ENCODE data around the gene OPTN. TPM values are rescaled to one million over a fixed set of nuclear protein-coding genes. Genes with fewer than 3 reads are reported as not detected.

OPTN gene
- 81.3 and 146 TPM in 2 replicates for total RNA-seq

GRCh38 chr10:13099666-13100348, at the start of gene OPTN:
Gene OPTN, plus strand, starts transcription at chr10:13100163. Its CDS starts 8,960 bp downstream, at chr10:13109123.

DNA sequence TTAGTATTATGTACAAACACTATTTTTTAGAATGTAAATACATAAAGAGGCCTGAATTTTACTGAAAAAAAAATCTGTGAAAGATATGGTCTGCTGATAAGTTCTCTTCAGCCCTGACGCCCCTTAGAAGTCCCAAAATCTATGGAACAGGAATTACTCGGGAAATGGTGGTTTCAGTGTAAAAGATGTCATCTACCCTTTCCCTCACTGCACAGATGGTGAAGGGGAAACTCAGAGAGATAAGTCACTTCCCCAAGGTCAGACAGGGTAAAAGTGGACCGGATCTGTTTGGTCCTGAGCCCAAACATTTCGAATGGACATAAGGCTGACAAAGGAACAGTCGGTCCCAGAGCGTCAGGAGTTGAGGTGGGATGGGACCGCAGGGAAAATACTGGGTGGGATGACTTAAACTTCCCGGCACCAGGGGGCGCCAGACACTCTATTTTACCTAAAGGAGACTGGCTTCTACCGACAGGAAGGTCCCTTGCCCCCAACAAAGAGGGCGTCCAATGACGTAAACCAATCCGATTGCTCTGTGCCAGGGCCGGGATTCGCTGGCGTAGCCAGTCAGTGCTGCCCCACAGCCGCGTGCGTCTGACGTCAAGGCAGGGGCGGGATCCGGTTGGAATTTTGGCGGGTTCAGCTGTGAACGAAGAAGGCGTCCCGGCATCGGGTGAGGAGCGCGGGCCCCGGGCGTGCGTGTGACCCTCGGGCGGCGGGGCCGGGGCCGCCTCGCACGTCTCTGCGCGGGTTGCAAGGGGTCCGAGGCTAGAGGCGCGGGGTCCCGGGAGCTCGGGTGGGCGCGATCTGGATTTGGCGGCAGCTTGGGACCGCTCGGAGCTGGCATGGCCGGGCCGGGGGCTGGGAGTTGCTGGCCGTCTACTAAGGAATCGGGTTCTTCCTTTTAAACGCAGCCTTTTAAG, 61.2 kb downstream of the OPTN start, which contains the start of gene MCM10:
Gene MCM10 (plus strand): TSS at position 625 of the 923 bp plus-strand sequence. CDS start 2,645 bp downstream, outside the sequence.

Other genes with a start within 250 kb of the OPTN start
- gene CCDC3, start 98.5 kb upstream of the OPTN start, total RNA-seq = 0.16 and 0.17 TPM in 2 replicates
- gene MCM10, start 61.4 kb downstream of the OPTN start, total RNA-seq = 0.34 and 1.3 TPM in 2 replicates
- not detected in 2 replicates for gene UCMA, start 134.2 kb downstream of the OPTN start, total RNA-seq
- 17.8 and 25.4 TPM in 2 replicates for gene PHYH, start 199.9 kb downstream of the OPTN start, total RNA-seq
- gene SEPHS1, start 248.1 kb downstream of the OPTN start, total RNA-seq = 22.9 and 28.2 TPM in 2 replicates

Measured in bronchial smooth muscle cell (primary cell).